Measurements from ENCODE around the gene P2RY6.

P2RY6 gene

GRCh38 chr11:73296501-73297230, 24.5 kb downstream of the P2RY6 start:
- DNase-seq (ENCODE audit: low spot score) = no peak

GRCh38 chr11:73297231-73297590, 25.1 kb downstream of the P2RY6 start:
- no peak for DNase-seq (ENCODE audit: low spot score)

GRCh38 chr11:73297702-73298101, 25.6 kb downstream of the P2RY6 start:
- no peak for DNase-seq (ENCODE audit: low spot score)

GRCh38 chr11:73298233-73298632, 26.1 kb downstream of the P2RY6 start:
- DNase-seq (ENCODE audit: low spot score) = no peak

- DNase-seq (ENCODE audit: low spot score) = no peak
Measured at GRCh38 chr11:73299751-73300150, 27.6 kb downstream of the P2RY6 start.

- no peak for DNase-seq (ENCODE audit: low spot score)
Measured at GRCh38 chr11:73306069-73306841, 34.1 kb downstream of the P2RY6 start.

- no peak for DNase-seq (ENCODE audit: low spot score)
Measured at GRCh38 chr11:73306977-73307322, 34.8 kb downstream of the P2RY6 start.

GRCh38 chr11:73307323-73308002, 35.3 kb downstream of the P2RY6 start:
- DNase-seq (ENCODE audit: low spot score) = peak; percentile 99

- DNase-seq (ENCODE audit: low spot score) = peak; percentile 93
Measured at GRCh38 chr11:73308003-73308960, 36.1 kb downstream of the P2RY6 start, which contains the start of gene ARHGEF17. Gene ARHGEF17, plus strand, starts transcription at chr11:73308276. Its CDS starts 363 bp downstream, at chr11:73308639.

GRCh38 chr11:73308961-73309919, 37.1 kb downstream of the P2RY6 start:
- peak; percentile 89 for DNase-seq (ENCODE audit: low spot score)

GRCh38 chr11:73310076-73310475, 37.9 kb downstream of the P2RY6 start:
- no peak for DNase-seq (ENCODE audit: low spot score)

GRCh38 chr11:73310661-73311393, 38.7 kb downstream of the P2RY6 start:
- no peak for DNase-seq (ENCODE audit: low spot score)

- no peak for DNase-seq (ENCODE audit: low spot score)
Measured at GRCh38 chr11:73311394-73311869, 39.3 kb downstream of the P2RY6 start.

- no peak for DNase-seq (ENCODE audit: low spot score)
Measured at GRCh38 chr11:73312036-73312435, 39.9 kb downstream of the P2RY6 start.

- DNase-seq (ENCODE audit: low spot score) = no peak
Measured at GRCh38 chr11:73312851-73313327, 40.8 kb downstream of the P2RY6 start.

- DNase-seq (ENCODE audit: low spot score) = no peak
Measured at GRCh38 chr11:73313652-73314051, 41.5 kb downstream of the P2RY6 start.

GRCh38 chr11:73314117-73314961, 42.2 kb downstream of the P2RY6 start:
- no peak for DNase-seq (ENCODE audit: low spot score)

- no peak for DNase-seq (ENCODE audit: low spot score)
Measured at GRCh38 chr11:73315293-73316020, 43.3 kb downstream of the P2RY6 start.

Measured in ecto neural progenitor cell (in vitro differentiated cells).